ENCODE results near the gene APBA2.
"Not testable (repeated sequence)": the region's sequence is repeated elsewhere in the genome, so short reads cannot be mapped to it uniquely, and the experiment has no call there.

Gene APBA2

DNA sequence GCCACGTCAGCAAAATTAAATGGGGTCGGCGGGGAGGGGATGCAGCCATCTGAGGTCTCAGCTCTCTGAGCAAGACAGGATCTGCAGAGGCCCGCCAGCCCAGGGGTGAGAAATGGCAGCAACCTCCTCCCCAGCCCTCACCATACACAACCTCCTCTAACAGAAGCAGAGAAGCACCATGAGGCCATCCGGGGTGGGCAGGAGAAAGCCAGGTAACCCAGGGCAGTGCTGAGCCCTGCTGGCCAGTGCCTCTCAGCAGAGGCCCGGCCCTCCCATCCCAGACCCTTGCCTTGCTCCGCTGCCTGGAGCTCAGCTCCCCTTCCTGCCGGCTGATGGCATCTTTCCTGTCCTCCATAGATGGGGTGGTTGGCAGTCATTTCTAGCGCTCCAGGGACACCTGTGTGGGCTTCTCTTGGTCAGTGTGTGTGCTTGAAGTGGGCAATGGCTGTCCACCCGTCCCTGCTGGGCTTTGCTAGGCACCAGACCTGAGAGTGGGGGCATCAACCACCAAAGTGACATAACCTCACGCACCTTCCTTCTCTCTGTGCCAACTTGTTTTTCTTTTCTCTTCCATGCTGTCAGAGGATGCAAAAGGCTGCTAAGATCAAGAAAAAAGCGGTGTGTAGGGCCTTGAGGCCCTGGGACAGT, 208.0 kb downstream of the APBA2 start:
- no peak for DNase-seq

GRCh38 chr15:29094711-29095110, 208.9 kb downstream of the APBA2 start:
- no peak for DNase-seq

- no peak for DNase-seq
Measured at GRCh38 chr15:29095746-29096145, 210.0 kb downstream of the APBA2 start.

DNA sequence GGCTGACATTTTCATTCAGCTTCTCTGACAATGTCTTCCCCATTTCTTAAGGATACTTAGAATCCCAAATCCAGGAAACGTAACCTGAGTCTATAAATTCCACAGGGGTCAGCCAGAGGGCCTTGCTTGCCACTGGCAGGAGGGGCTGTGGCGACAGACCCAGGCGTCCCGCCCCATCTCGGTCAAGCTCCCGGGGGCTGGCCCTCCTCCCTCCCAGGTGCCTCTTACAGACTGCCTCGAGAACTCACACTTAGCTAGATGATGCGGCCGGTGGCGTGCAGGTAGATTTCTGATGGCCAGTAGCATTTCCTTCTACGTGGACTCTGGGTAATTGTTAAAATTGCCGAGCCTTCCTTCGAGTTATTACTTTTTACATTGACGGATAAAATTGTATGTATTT, 211.4 kb downstream of the APBA2 start:
- DNase-seq: no peak

GRCh38 chr15:29097971-29098370, 212.2 kb downstream of the APBA2 start:
- no peak for DNase-seq

DNA sequence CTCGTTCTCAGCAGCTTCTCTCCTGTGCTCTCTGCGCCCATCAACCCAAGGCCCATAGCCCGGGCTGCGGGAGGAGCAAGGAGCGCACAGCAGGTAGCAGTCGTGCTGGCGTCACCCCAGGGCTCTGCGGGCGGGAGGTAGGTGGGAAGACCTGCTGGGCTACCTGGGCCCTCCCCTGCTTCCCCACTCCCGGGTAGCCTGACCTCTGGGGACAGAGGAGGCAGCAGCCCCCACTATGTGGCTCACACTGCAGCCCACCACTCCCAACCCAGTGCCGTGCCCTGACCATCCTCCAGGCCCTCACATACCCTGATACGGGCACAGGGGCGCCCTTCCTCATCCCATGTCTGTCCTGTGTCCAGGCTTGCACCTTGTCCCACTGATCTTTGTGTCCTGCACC, 212.9 kb downstream of the APBA2 start:
- DNase-seq: no peak

GRCh38 chr15:29099131-29099880, 213.5 kb downstream of the APBA2 start:
- no peak for DNase-seq

- no peak for DNase-seq
Measured at GRCh38 chr15:29100486-29101000, 214.8 kb downstream of the APBA2 start.

DNA sequence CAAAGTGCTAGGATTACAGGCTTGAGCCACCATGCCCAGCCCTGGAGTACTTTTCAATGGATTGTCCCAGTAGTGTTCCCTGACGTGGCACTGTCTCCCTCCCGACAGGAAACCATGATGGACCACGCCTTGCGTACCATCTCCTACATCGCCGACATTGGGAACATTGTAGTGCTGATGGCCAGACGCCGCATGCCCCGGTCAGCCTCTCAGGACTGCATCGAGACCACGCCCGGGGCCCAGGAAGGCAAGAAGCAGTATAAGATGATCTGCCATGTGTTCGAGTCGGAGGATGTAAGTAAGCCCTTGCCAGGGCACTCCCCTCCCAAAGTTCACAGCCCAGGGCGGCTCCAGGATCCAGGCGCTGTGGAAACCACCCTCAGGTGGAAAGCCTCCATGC, 215.7 kb downstream of the APBA2 start:
- no peak for DNase-seq

- not testable (repeated sequence) for DNase-seq
Measured at GRCh38 chr15:29102173-29102794, 216.5 kb downstream of the APBA2 start.

- no peak for DNase-seq
Measured at GRCh38 chr15:29102911-29103823, 217.4 kb downstream of the APBA2 start.

GRCh38 chr15:29103824-29104565, 218.2 kb downstream of the APBA2 start:
- no peak for DNase-seq

GRCh38 chr15:29104566-29104880, 218.7 kb downstream of the APBA2 start:
- no peak for DNase-seq

GRCh38 chr15:29105151-29105854, 219.5 kb downstream of the APBA2 start:
- DNase-seq: no peak

GRCh38 chr15:29106116-29106515, 220.3 kb downstream of the APBA2 start:
- no peak for DNase-seq

- DNase-seq: no peak
Measured at GRCh38 chr15:29106551-29107290, 220.9 kb downstream of the APBA2 start.

GRCh38 chr15:29107291-29107890, 221.6 kb downstream of the APBA2 start:
- DNase-seq: no peak

DNA sequence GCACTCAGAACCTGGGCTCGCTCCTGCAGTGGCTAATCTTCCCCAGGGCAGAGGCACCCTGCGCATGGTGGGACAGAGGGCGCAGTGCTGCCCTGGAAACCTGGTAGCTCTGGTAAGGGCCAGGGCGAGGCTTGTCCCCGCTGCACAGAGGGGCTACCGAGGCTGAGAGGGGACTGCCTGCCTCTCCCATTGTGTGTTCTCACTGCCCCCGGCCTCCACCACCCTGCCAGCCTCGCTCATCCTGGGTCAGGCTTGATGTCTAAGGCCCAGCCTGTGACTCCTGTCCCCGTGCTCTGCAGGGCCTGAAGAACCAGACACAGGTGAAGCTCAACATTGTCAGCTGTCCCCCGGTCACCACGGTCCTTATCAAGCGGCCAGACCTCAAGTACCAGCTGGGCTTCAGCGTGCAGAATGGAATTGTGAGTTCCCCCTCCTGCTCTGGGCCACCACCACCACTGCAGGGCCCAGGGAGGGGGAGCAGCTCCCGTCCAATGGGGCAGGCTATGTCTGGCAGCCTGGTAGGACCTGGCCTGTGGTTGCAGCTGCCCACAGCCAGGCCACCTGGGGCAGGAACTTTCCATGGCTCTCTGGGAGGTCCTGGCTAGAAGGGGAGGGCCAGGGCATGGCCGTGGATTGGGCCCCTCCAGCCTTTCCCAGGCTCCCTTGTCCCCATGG, 222.3 kb downstream of the APBA2 start:
- no peak for DNase-seq

DNA sequence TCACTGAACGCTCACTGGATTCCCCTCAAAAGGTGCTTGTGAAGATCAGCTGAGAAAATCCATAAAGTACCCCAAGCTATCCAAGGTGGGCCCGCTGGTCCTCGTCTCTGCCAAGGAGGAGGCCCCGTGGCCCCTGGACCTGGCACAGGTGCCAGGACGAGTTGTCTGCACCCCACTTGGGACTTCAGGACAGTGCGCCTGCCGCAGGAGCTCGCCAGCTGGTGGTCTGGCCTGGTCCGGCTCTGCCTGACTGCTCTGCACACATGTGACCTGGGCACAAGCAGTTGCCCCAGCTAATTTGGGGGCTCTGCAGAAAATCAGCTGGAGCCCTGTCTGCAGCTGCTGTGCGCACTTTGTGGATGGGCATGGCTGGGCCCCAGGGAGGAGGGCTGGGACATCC, 224.0 kb downstream of the APBA2 start:
- no peak for DNase-seq

DNA sequence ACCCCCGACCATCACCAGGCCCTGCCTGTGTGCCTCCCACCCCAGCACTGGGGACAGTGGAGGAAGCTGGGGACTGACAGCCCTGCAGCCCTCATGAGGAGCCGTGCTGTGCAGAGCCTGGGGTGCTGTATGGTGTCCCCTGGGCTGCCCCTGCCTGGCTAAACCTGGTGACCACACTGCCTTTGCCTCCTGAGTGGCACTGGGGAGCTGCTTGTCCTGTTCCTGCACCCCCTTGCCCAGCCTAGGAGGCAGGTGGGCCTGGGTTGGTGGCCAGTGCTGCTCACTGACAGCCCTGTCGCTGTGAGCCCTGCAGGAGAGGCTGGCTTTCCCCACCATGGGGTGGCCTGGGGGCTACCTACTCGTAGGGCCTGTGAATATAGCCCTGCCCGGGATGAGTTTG, 224.4 kb downstream of the APBA2 start:
- DNase-seq: no peak
